NOMO-1 treated with DMSO at 0.1 percent for 48 hours (cell line): ENCODE data around the gene SCN3A.

Source experiments
- DNase-seq: peaks from one replicate; lab custom pipeline; 2025; ENCODE audit not compliant: unreplicated experiment; lab: John Stamatoyannopoulos, UW

SCN3A gene

DNA sequence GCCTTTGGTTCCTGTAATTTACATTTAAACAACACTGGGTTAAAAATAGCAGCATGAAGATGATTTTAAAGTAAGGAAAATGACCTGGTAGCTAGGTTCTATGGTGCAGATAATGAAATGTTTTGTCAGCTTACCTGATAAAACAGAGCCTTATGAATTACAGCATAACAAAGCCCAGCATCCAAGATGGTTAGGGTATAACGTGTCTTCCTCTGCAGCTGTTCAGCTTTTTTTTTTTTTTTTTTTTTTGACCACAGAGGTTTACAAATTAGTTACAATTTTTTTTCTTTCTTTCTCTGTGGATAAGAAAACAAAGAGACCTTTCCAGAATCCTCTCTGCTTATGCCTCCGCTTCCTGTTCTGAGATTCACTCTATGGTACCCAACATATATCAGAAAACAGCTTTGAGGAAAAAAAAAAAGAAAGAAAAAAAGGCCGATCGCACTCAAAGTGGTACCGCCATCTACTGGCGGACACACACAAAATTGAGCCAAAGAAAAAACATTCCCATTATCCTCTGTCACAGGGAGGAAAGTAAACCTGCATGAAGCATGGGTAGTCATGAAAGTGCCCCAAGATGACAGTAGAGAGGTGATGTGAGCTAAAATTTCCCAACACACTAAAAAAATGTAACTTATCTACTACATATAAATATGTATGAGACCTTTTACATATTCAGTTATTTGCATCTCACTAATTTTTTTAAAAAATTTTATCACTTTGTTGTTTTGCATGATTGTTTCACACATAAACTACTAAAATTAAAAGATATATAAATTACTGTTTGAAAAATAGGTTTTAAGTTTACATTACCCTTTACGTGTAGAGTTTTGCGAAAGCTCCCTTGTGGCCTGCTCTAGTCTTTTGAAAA is at the start of gene SCN3A:
SCN3A (minus strand) TSS at position 362 of the 871 bp plus-strand sequence. CDS start 27,656 bp downstream, outside the sequence.
- peak; percentile 25 for DNase-seq

DNA sequence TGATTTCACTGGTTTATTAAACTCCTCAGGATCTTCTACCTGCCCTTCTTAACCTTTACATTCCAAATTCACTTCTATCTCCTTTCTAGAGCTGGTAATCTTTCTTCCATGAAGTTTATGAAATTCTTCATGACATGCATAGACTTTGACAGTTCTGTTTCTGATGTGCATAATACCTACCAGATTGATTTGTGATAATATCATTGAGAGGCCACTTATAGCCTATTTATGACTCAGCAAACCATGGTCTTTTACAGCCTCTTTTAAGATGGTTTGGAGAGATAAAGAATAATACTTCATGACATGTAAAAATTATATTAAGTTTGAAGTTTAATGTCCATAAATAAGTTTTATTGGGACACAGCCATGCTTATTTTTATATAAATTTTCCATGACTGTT is 49.3 kb upstream of the SCN3A start:
- DNase-seq = no peak

DNA sequence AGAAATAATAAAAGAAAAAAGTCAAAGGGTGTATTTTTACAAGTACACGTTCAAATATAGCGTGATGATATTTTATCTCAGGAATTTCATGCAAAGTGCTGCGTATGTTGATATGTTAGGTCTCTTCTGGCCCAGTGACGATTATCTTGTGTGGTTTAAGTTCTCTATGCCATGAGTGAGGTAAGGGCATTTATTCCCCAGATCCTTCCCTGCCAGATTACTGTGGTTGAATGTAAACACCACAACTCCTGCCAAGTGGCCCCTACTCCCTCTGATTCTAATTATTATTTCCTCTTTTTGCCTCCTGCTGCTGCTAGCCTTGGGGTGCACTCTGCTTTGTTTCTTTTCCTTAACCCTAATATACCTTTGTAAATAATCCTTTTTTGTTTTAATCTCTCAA is 47.5 kb upstream of the SCN3A start:
- peak; percentile 3 for DNase-seq

- DNase-seq = no peak
Measured at GRCh38 chr2:165248238-165248637, 44.4 kb upstream of the SCN3A start.

GRCh38 chr2:165245081-165245793 is 41.4 kb upstream of the SCN3A start:
- DNase-seq = no peak

DNA sequence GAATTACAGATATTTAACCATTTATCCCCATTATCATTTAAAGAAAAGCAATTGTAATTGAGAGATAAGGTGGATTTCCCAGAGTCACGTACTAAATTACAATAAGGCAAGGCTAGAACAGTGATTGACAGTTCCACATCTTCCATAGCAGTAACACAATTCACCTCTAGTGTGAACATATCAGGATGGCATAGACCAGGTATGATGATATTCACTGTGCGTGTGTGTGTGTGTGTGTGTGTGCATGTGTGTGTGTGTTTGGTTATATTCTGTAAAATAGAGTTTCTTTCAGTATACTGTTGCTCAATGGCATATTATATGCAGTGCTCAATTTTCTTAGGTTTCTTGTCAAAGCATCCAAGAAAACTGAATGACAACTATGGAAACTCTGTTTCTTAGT is 37.1 kb upstream of the SCN3A start:
- no peak for DNase-seq

DNA sequence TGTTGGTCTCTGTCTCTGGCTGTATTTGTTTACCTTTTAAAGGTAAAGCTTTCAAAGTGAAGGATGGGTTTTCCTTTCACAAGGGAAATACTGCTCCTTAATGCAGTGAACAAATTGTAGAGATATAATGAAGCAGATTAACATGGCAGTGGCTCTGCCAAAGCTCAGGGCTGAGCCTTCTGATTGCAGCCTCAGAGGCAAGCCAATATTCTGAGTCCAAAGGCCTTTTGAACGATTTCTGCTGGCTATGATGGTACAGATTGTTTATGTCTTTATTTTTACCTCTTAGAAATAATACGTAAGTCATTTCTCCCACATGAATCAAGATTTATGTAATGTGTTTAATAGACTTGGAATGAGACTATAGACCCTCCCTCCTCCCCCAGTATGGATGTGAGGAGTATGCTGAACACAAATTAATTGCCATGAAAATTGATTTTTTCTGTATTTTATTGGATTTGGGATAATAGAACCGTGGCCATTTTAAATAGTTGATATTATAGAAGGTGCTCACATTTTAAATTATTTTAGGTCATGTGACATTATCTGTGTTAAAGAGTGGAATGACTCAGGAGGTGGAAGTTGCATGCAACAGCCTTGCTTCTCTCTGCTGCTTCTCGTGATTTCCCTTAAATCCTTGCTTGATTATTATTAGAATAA is 36.1 kb upstream of the SCN3A start:
- DNase-seq = no peak

GRCh38 chr2:165239230-165239629 is 35.4 kb upstream of the SCN3A start, which contains the start of gene SCN2A:
Gene SCN2A, plus strand, starts transcription at chr2:165239414. Its CDS starts 56,410 bp downstream, at chr2:165295824.
- DNase-seq = peak; percentile 20

- peak; percentile 1 for DNase-seq
Measured at GRCh38 chr2:165238295-165238694, 34.4 kb upstream of the SCN3A start.

GRCh38 chr2:165237056-165237455 is 33.2 kb upstream of the SCN3A start:
- DNase-seq = no peak

- no peak for DNase-seq
Measured at GRCh38 chr2:165227571-165227970, 23.7 kb upstream of the SCN3A start.

DNA sequence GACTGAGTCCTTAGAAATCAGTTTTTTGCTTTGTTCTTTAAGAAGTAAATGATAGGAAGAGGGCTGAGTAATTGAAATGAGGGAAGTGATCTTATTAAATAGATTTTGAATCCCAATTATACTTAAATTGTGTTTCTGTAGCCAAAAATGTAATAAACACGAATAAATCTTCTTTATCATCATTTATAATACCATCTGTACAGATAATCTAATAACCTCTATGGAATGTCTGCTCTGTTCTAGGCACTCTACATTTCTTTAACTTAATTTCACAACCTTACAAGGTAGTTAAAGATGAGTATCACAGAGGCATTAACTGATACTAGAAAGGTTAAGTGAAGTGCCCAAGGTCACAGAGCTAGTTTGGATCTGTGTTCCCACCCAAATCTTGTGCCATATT is 21.1 kb upstream of the SCN3A start:
- no peak for DNase-seq

DNA sequence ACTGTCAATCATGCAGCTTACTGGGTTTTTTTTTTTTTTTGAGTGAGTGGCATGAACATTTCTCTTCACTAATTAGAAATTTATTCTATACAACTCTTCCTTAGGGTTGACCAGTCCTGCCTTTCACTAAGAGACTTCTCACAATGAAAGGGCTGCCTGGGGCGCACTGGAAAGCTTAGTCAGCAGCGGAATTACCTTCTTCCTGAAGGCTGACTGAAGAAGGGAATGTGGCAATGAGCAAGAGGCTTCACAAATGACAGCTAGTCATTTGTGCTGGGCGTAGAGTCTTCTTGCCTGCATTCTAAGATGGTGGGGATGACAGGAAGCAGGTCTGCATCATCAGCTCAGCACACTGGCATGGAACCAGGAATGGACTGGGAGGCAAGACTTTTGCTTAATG is 15.6 kb upstream of the SCN3A start:
- no peak for DNase-seq

DNA sequence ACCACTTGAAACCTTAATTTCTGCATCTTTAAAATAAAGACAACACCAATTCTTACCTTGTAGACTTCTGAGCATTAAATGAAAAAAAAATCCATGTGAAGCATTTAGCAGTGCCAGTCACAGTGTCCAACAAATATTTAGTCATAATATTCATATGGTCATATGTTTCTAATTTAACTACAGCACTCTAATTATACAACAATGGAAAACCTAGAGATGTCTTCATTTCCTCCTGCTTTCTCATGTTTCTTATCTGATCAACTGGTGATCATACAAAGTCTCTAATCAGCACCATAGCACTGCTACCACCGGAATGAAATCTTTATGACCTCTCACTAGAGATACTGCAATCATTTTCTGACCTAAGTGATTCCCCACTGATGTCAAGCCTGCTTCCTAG is 10.2 kb upstream of the SCN3A start:
- no peak for DNase-seq

- no peak for DNase-seq
Measured at GRCh38 chr2:165208094-165208493, 4.2 kb upstream of the SCN3A start.

DNA sequence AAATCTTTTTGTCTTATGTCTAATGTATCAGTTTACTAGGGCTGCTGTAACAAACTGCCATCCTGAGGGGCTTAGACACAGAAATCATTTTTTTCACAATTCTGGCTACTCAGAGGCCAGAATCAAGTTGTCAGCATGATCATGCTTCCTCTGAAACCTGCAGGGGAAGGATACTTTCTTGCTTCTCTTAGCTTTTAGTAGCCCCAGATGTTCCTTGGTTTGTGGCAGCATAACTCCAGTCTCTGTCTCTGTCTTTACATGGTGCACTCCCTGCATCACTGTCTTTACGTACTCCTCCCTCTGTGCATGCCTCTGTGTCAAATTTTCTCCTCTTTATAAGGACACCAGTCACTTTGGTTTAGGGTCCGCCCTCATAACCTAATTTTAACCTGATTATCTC is 2.0 kb upstream of the SCN3A start:
- DNase-seq = no peak

DNA sequence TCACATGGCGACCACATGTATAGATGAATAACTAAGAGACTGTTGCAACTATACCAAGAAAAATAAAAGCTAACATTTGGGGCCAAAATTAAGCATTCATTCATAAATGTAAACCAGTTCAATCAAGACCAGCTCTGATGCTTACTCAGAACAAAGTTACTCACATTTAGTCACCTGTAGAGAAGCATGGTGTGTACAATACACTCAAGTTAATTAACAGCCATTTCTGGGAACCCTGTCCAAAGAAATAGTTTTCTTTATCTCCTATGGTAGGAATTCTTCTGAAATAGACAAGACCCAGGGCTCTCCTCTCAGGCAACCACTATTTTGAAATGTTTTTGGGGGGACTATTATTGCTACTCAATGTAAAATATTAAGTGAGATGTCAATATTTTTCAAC is 1.6 kb downstream of the SCN3A start:
- no peak for DNase-seq

DNA sequence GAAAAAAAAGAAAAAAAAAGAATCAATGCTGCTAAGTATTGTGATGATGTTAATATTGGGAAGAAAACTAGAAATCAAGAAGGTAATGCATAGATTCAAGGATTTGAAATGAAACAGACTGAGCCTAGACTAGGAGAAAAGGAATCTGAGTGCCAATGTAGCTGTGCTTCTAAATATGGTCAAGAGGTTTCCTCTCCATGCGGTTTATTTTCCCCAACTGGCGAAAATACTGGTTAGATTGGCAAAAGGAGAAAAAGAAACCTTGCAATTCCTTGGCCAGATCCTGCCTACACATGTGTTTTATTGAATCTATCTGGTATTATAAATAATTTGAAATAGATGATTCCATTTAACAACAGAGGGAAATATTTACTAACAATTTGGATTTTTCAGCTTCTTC is 5.7 kb downstream of the SCN3A start:
- DNase-seq = no peak

- DNase-seq = no peak
Measured at GRCh38 chr2:165197346-165197745, 6.5 kb downstream of the SCN3A start.

- DNase-seq = no peak
Measured at GRCh38 chr2:165196411-165196810, 7.4 kb downstream of the SCN3A start.

- DNase-seq = no peak
Measured at GRCh38 chr2:165193178-165193777, 10.6 kb downstream of the SCN3A start.
